ENCODE measurements around the gene CPLX1. TPM values are rescaled to one million over a fixed set of nuclear protein-coding genes. Genes with fewer than 3 reads are reported as not detected.

The CPLX1 gene
- total RNA-seq, 1 experiment from 2014 or later: 14.5 TPM

GRCh38 chr4:786861-787300 lies 39.0 kb downstream of the CPLX1 start:
- ATAC-seq: no peak
- Histone ChIP-seq H3K4me2 (ENCODE audit: low read length) (no peak overlapping the region), H3K9me2 (ENCODE audit: insufficient read depth) (no peaks in the 10 kb centered on the region), H3K27me3 (ENCODE audit: insufficient read depth, low read length) (no peaks in the 10 kb centered on the region), H3K9me3 (ENCODE audit: control insufficient read depth in 1 of 2, insufficient read depth in 1 of 2, low read depth in 1 of 2, low read length in 2 of 2) (no peaks in the 10 kb centered on the region), H3K79me2 (ENCODE audit: insufficient read depth, low read length) (no peaks in the 10 kb centered on the region), H3K27ac (ENCODE audit: low read depth, low read length) (no peak overlapping the region), H3K9ac (ENCODE audit: low read length) (no peak overlapping the region), H3K4me1 (ENCODE audit: control insufficient read depth in 1 of 2, insufficient read depth in 2 of 2, low read length in 2 of 2) (peaks cover 9 to 14% of the 10 kb centered on the region in 2 experiments), H4K20me1 (ENCODE audit: insufficient read depth) (no peaks in the 10 kb centered on the region), H2AFZ (ENCODE audit: low read depth, low read length, poor library complexity, severe bottlenecking) (no peak overlapping the region), H3K4me3 (replicated peaks in 1 of 2; ENCODE audit: low read depth in 1 of 2, low read length in 2 of 2) (no peak overlapping the region), H3K36me3 (ENCODE audit: control insufficient read depth in 1 of 2, insufficient read depth in 2 of 2, low read length in 2 of 2) (no peaks in the 10 kb centered on the region)
- BruUV-seq (replicated peaks): no TSS peak
- ChIA-PET POLR2A (no interaction called here), CTCF (no interaction called here), RAD21 (ENCODE audit: low non-redundant PET in 1 of 2, low total read pairs in 2 of 2, uncharacterized antibody in 2 of 2, unreplicated experiment in 2 of 2) (no interaction called here)
- TF ChIP-seq YY1 (IDR thresholded peaks at IDR 0.05; ENCODE audit: extremely low read depth, insufficient replicate concordance, low read depth, low read length): no peak
- intact Hi-C loops (cut with micrococcal nuclease): no loop called here
- DNase-seq (ENCODE audit: low read depth, low spot score): no peak

- Histone ChIP-seq H3K9ac (ENCODE audit: low read length) (no peak overlapping the region), H2AFZ (ENCODE audit: low read depth, low read length, poor library complexity, severe bottlenecking) (no peak overlapping the region), H3K9me3 (ENCODE audit: control insufficient read depth in 1 of 2, insufficient read depth in 1 of 2, low read depth in 1 of 2, low read length in 2 of 2) (no peaks in the 10 kb centered on the region), H3K4me1 (ENCODE audit: control insufficient read depth in 1 of 2, insufficient read depth in 2 of 2, low read length in 2 of 2) (peaks cover 9 to 14% of the 10 kb centered on the region in 2 experiments), H3K27me3 (ENCODE audit: insufficient read depth, low read length) (no peaks in the 10 kb centered on the region), H3K4me2 (ENCODE audit: low read length) (no peak overlapping the region), H3K79me2 (ENCODE audit: insufficient read depth, low read length) (peaks cover 4% of the 10 kb centered on the region), H3K4me3 (replicated peaks in 1 of 2; ENCODE audit: low read depth in 1 of 2, low read length in 2 of 2) (no peak overlapping the region), H3K27ac (ENCODE audit: low read depth, low read length) (no peak overlapping the region), H4K20me1 (ENCODE audit: insufficient read depth) (no peaks in the 10 kb centered on the region), H3K9me2 (ENCODE audit: insufficient read depth) (no peaks in the 10 kb centered on the region), H3K36me3 (ENCODE audit: control insufficient read depth in 1 of 2, insufficient read depth in 2 of 2, low read length in 2 of 2) (no peaks in the 10 kb centered on the region)
- intact Hi-C loops (cut with micrococcal nuclease): no loop called here
- ChIA-PET CTCF (no interaction called here), RAD21 (ENCODE audit: low non-redundant PET in 1 of 2, low total read pairs in 2 of 2, uncharacterized antibody in 2 of 2, unreplicated experiment in 2 of 2) (no interaction called here), POLR2A (no interaction called here)
- BruUV-seq (replicated peaks): no TSS peak
- TF ChIP-seq TCF7L2 (IDR thresholded peaks at IDR 0.05; ENCODE audit: borderline replicate concordance, extremely low read depth, insufficient read depth, insufficient read length) (no peak), EZH2 (IDR thresholded peaks at IDR 0.05) (no peak), ZBTB33 (IDR thresholded peaks at IDR 0.05; ENCODE audit: extremely low read depth, insufficient replicate concordance, low read length) (no peak), ELF1 (IDR thresholded peaks at IDR 0.05; ENCODE audit: borderline replicate concordance, low read depth) (no peak), ZFX (IDR thresholded peaks at IDR 0.05) (no peak), REST (IDR thresholded peaks at IDR 0.05; ENCODE audit: low read depth) (no peak), FOSL1 (IDR thresholded peaks at IDR 0.05; ENCODE audit: low read depth) (no peak), ZNF274 (IDR thresholded peaks at IDR 0.05; ENCODE audit: low read depth, low read length) (no peak), SIN3A (IDR thresholded peaks at IDR 0.05; ENCODE audit: low read depth) (no peak)
- ATAC-seq (no peak), DNase-seq (ENCODE audit: low read depth, low spot score) (no peak)
Measured at GRCh38 chr4:786074-786741, 39.7 kb downstream of the CPLX1 start.
